C4-2B (cell line): ENCODE data around the gene NDE1.
A peak's percentile ranks its signal among the peaks of the same experiment; 100 is the strongest.
"Not testable (repeated sequence)": the region's sequence is repeated elsewhere in the genome, so short reads cannot be mapped to it uniquely, and the experiment has no call there.

Source experiments
- H3K27ac ChIP-seq: fragments of 450-650 bp; 2 replicates; pipeline ENCODE4 v1.5.1; 2017
- CTCF ChIP-seq: fragments of 450-650 bp; conservative IDR thresholded peaks from 2 replicates; pipeline ENCODE4 v1.5.1; 2017; ENCODE audit warnings: mild to moderate bottlenecking
- ZFX ChIP-seq: fragments of 450-650 bp; IDR thresholded peaks from 2 replicates; pipeline ENCODE4 v1.6.1; 2017

Gene NDE1

GRCh38 chr16:15650019-15650697, at the start of gene NDE1:
Gene NDE1 (plus strand): TSS chr16:15650245. CDS start chr16:15664779, 14,534 bp downstream.
- H3K27ac ChIP-seq: peak within 1 kb of the TSS; percentile 88
- TF ChIP-seq ZFX: no peak; the same call in 1 of the 2 replicates
- TF ChIP-seq CTCF: no peak

GRCh38 chr16:15601212-15601879, 48.7 kb upstream of the NDE1 start:
- TF ChIP-seq ZFX (no peak), CTCF (no peak)
- no peak overlapping the region for H3K27ac ChIP-seq

GRCh38 chr16:15602285-15603044, 47.6 kb upstream of the NDE1 start:
- H3K27ac ChIP-seq: no peak overlapping the region
- TF ChIP-seq ZFX (no peak), CTCF (no peak)

- no peak for TF ChIP-seq ZFX
- no peak for TF ChIP-seq CTCF
- H3K27ac ChIP-seq: no peak overlapping the region
Observed at GRCh38 chr16:15604460-15605440, 45.3 kb upstream of the NDE1 start.

GRCh38 chr16:15605839-15606517, 44.1 kb upstream of the NDE1 start:
- H3K27ac ChIP-seq: no peak overlapping the region
- no peak for TF ChIP-seq CTCF
- TF ChIP-seq ZFX: no peak

GRCh38 chr16:15606518-15607220, 43.4 kb upstream of the NDE1 start:
- no peak for TF ChIP-seq CTCF
- TF ChIP-seq ZFX: no peak
- no peak overlapping the region for H3K27ac ChIP-seq

- H3K27ac ChIP-seq: not testable (repeated sequence)
Observed at GRCh38 chr16:15607221-15607699, 42.8 kb upstream of the NDE1 start.
